OCI-LY7 (cell line): ENCODE results near the gene PTPN14.

Experiments used
- EZH2phosphoT487 ChIP-seq: fragments of 200-600 bp; sonication (generic); IDR thresholded peaks from 2 replicates; pipeline ENCODE4 v1.6.1; 2018; ENCODE audit warnings: low read depth, borderline replicate concordance, mild to moderate bottlenecking, mixed run types, antibody characterized with exemption, low read length, moderate library complexity, mixed read lengths
- TF ChIP-seq, protein P1 (sequence below): fragments of 200-600 bp; sonication (generic); conservative IDR thresholded peaks from 2 replicates; pipeline ENCODE4 v1.5.1; 2014; ENCODE audit warnings: mild to moderate bottlenecking, antibody characterized with exemption, low read length, moderate library complexity, mixed read lengths

DNA sequence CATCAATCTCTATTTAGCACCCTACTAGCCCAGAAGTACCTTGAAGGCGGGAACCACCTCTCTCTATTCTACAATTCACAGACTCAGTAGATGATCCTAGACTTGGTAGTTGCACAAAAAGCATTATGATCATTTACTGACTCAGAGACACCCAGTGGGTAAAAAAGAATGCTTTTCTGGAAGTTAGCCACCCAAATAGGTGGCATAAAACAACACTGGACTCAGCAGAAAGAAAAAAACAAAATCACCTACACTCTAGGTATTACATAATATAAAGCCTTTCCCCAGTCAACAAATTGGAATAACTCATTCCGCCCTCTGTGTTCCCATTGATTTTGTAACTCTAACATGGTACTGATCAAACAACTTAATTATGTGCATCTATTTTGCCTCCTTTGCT lies 126.3 kb downstream of the PTPN14 start:
- TF ChIP-seq, protein P1, sequence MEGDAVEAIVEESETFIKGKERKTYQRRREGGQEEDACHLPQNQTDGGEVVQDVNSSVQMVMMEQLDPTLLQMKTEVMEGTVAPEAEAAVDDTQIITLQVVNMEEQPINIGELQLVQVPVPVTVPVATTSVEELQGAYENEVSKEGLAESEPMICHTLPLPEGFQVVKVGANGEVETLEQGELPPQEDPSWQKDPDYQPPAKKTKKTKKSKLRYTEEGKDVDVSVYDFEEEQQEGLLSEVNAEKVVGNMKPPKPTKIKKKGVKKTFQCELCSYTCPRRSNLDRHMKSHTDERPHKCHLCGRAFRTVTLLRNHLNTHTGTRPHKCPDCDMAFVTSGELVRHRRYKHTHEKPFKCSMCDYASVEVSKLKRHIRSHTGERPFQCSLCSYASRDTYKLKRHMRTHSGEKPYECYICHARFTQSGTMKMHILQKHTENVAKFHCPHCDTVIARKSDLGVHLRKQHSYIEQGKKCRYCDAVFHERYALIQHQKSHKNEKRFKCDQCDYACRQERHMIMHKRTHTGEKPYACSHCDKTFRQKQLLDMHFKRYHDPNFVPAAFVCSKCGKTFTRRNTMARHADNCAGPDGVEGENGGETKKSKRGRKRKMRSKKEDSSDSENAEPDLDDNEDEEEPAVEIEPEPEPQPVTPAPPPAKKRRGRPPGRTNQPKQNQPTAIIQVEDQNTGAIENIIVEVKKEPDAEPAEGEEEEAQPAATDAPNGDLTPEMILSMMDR: no peak
- TF ChIP-seq EZH2phosphoT487: no peak
